Sigmoid colon (tissue), 7 donors: ENCODE measurements around the gene TRIM25. TPM values are rescaled to one million over a fixed set of nuclear protein-coding genes. Genes with fewer than 3 reads are reported as not detected.

Experiments used
- DNase-seq: peaks from one replicate; pipeline ENCODE4 v3.0.0-alpha.2; 2019
- H3K27ac ChIP-seq, 4 donors: fragments of 200-600 bp; sonication (generic); one replicate each; pipeline ENCODE4 v1.5.1; 2016 to 2019; ENCODE audit warnings: mild to moderate bottlenecking in 1 of 4
- H3K27me3 ChIP-seq, 3 donors: fragments of 200-600 bp; sonication (generic); one replicate each; pipeline ENCODE4 v1.5.1; 2019; ENCODE audit warnings: mild to moderate bottlenecking in 1 of 3
- H3K36me3 ChIP-seq, 4 donors: fragments of 200-600 bp; sonication (generic); one replicate each; pipeline ENCODE4 v1.5.1; 2016 to 2019
- H3K4me1 ChIP-seq, 4 donors: fragments of 200-600 bp; sonication (generic); one replicate each; pipeline ENCODE4 v1.5.1; 2017 to 2019
- H3K4me3 ChIP-seq, 4 donors: fragments of 200-600 bp; sonication (generic); one replicate each; pipeline ENCODE4 v1.5.1; 2017 to 2019; ENCODE audit warnings: mild to moderate bottlenecking in 2 of 4, moderate library complexity in 1 of 4
- H3K9me3 ChIP-seq, 4 donors: fragments of 200-600 bp in 3 of 4; sonication (generic) in 3 of 4; one replicate each; pipeline versions ENCODE4 v1.5.1 to v1.6.1; 2013 to 2019
- EP300 ChIP-seq, 4 donors: sonication (generic); formaldehyde crosslinking; IDR thresholded peaks; one replicate each; pipeline ENCODE4 v1.6.1; 2017; ENCODE audit warnings: antibody characterized with exemption in 4 of 4
- POLR2A ChIP-seq, 2 donors: fragments of 450-650 bp; IDR thresholded peaks; one replicate each; pipeline ENCODE4 v1.6.1; 2016; ENCODE audit warnings: antibody characterized with exemption in 2 of 2, mild to moderate bottlenecking in 2 of 2, moderate library complexity in 2 of 2
- POLR2AphosphoS5 ChIP-seq, 4 donors: sonication (generic); formaldehyde crosslinking; IDR thresholded peaks; one replicate each; pipeline ENCODE4 v1.6.1; 2017; ENCODE audit warnings: antibody characterized with exemption in 4 of 4
- WGBS, 2 donors: extraction: QIAGEN DNeasy Blood & Tissue Kit; methylation state at CpG; one replicate each; pipeline ENCODE4 v1.1.7; 2013; 5-methylcytosine and 5-hydroxymethylcytosine counted together
- intact Hi-C: fragments of 100-400 bp; cut with DNase I; formaldehyde crosslinking; loops from one replicate; pipeline ENCODE4 v1.15.1; 2023
- polyA plus RNA-seq, 3 donors: library from polyadenylated mRNA; stranded (reverse); fragments of 200-250 nt; gene quantifications; one replicate each; pipeline ENCODE4 v1.2.3, GENCODE V29; 2013
- small RNA-seq, 3 donors: library from RNA; depleted of rRNA; stranded (forward); fragments of <200 nt; gene quantifications; one replicate each; pipeline ENCODE3, GENCODE V24; 2016
- total RNA-seq, 4 donors: library from RNA; depleted of rRNA; stranded (reverse); fragments of >200 nt; gene quantifications; one replicate each; pipeline ENCODE4 v1.1.0, GENCODE V29; 2016
- TF ChIP-seq, protein P1 (sequence below), 4 experiments: fragments of 450-650 bp in 3 of 4; fragments of 200-600 bp in 1 of 4; IDR thresholded peaks; one replicate each; pipeline ENCODE4 v1.5.1; 2016 to 2019; ENCODE audit warnings: antibody characterized with exemption in 4 of 4, mild to moderate bottlenecking in 3 of 4, moderate library complexity in 2 of 4
- donor health status: healthy with polysubstance abuse.
- donor health status: Bipolar disorder and iron deficiency.
- donor health status: healthy.

Gene TRIM25
- total and polyA plus RNA-seq, 7 donors: 10.8 to 51.6 (median 20.3) TPM

DNA sequence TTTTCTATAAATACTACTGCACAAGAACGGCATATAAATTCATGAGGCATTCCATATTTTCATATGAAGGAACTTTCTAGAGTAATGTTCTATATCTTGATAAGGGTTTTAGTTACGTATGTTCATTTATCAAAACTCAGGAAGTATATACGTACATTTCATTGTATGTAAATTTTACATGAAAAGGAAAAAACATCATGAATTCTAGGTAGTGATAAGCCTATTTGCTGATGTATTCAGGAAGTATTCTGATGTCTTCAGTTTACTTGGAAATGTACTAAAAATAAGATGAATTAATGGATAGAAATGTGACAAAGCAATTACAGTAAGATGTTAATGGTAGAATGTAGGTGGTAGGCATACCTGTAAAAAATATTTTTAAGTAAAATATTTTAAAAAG, 75.2 kb downstream of the TRIM25 start:
- no peak overlapping the region for H3K4me3 ChIP-seq
- peaks cover 0 to 6% (median 0%) of the 10 kb centered on the region in 4 donors for H3K36me3 ChIP-seq
- DNase-seq: no peak
- no peaks in the 10 kb centered on the region for H3K27me3 ChIP-seq
- H3K9me3 ChIP-seq: no peaks in the 10 kb centered on the region
- TF ChIP-seq, protein P1, sequence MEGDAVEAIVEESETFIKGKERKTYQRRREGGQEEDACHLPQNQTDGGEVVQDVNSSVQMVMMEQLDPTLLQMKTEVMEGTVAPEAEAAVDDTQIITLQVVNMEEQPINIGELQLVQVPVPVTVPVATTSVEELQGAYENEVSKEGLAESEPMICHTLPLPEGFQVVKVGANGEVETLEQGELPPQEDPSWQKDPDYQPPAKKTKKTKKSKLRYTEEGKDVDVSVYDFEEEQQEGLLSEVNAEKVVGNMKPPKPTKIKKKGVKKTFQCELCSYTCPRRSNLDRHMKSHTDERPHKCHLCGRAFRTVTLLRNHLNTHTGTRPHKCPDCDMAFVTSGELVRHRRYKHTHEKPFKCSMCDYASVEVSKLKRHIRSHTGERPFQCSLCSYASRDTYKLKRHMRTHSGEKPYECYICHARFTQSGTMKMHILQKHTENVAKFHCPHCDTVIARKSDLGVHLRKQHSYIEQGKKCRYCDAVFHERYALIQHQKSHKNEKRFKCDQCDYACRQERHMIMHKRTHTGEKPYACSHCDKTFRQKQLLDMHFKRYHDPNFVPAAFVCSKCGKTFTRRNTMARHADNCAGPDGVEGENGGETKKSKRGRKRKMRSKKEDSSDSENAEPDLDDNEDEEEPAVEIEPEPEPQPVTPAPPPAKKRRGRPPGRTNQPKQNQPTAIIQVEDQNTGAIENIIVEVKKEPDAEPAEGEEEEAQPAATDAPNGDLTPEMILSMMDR (IDR thresholded peaks at IDR 0.05): no peak
- TF ChIP-seq POLR2AphosphoS5 (IDR thresholded peaks at IDR 0.05) (no peak), EP300 (IDR thresholded peaks at IDR 0.05) (no peak), POLR2A (IDR thresholded peaks at IDR 0.05) (no peak)
- intact Hi-C loops: loop anchor here (10.0 kb wide), 1 partner anchor 256 kb away; no protein-coding TSS in a partner anchor
- peaks cover 0 to 53% (median 40%) of the 10 kb centered on the region in 4 donors for H3K4me1 ChIP-seq
- WGBS, 2 donors: 88 to 92% methylated on average over 3 of the region's 3 CpGs
- peak overlapping the region in 1 of 4 donors; percentile 65 for H3K27ac ChIP-seq

Small RNAs within 50 kb of the gene (small RNA-seq; reads per million reads assigned to genes)
- gene AC015912.2 (0 reads per million in 3 donors), gene RNU6-1158P (0 reads per million in 3 donors)

Other genes starting within 250 kb of the TRIM25 start
- gene C17orf67, start 80.1 kb downstream of the TRIM25 start, total RNA-seq: 1 to 10 TPM; 1.8 to 2.8 (median 2.1) TPM
- gene C17orf67, start 80.1 kb downstream of the TRIM25 start, polyA plus RNA-seq: 1 to 10 TPM in 1 of 3 donors, under 1 TPM in 1, not detected in 1; 0.99 to 1.4 TPM
- 10 to 100 TPM; 20.3 to 33.8 (median 29.2) TPM for gene DGKE, start 79.9 kb downstream of the TRIM25 start, total RNA-seq
- gene DGKE, start 79.9 kb downstream of the TRIM25 start, polyA plus RNA-seq: 1 to 10 TPM in 1 of 3 donors, under 1 TPM in 2; 0.60 to 2.5 (median 0.92) TPM
- gene COIL, start 47.0 kb upstream of the TRIM25 start, total RNA-seq: 10 to 100 TPM; 11.8 to 15.1 (median 12.3) TPM
- gene COIL, start 47.0 kb upstream of the TRIM25 start, polyA plus RNA-seq: 10 to 100 TPM in 2 of 3 donors, 1 to 10 TPM in 1; 8.3 to 11.4 (median 10.5) TPM
- 100 to 1,000 TPM in 1 of 4 donors, 10 to 100 TPM in 3; 77.8 to 141 (median 85.6) TPM for gene SCPEP1, start 64.1 kb upstream of the TRIM25 start, total RNA-seq
- 10 to 100 TPM; 19.8 to 39.7 (median 31.4) TPM for gene SCPEP1, start 64.1 kb upstream of the TRIM25 start, polyA plus RNA-seq
- gene AKAP1, start 171.2 kb upstream of the TRIM25 start, total RNA-seq: 100 to 1,000 TPM in 3 of 4 donors, 10 to 100 TPM in 1; 78.9 to 126 (median 108) TPM
- gene AKAP1, start 171.2 kb upstream of the TRIM25 start, polyA plus RNA-seq: 10 to 100 TPM; 12.7 to 75.3 (median 16.2) TPM